Fibroblast of lung (primary cell): Measurements from ENCODE around the gene TRAK1. TPM values are rescaled to one million over a fixed set of nuclear protein-coding genes. Genes with fewer than 3 reads are reported as not detected.

ENCODE experiments used
- DNase-seq, 2 donors: peaks; one replicate each; pipeline versions ENCODE4 v3.0.0 to v3.0.0-alpha.2; 2010; ENCODE audit warnings: low read depth in 2 of 2
- H2AFZ ChIP-seq: 2 replicates; pipeline ENCODE4 v1.5.1; 2012; ENCODE audit warnings: low read length, control low read depth, inconsistent platforms
- H3K27ac ChIP-seq: 2 replicates; pipeline ENCODE4 v1.5.1; 2011; ENCODE audit warnings: low read length, control low read depth; ENCODE audit not compliant: insufficient read depth
- H3K27me3 ChIP-seq: 2 replicates; pipeline ENCODE4 v1.5.1; 2011; ENCODE audit warnings: mild to moderate bottlenecking, low read length; ENCODE audit not compliant: control insufficient read depth, insufficient read depth
- H3K36me3 ChIP-seq: 2 replicates; pipeline ENCODE4 v1.5.1; 2011; ENCODE audit warnings: low read length; ENCODE audit not compliant: control insufficient read depth, insufficient read depth
- H3K4me1 ChIP-seq: 2 replicates; pipeline ENCODE4 v1.5.1; 2011; ENCODE audit warnings: low read length; ENCODE audit not compliant: control insufficient read depth, insufficient read depth; ENCODE audit errors: extremely low read depth
- H3K4me2 ChIP-seq: 2 replicates; pipeline ENCODE4 v1.5.1; 2011; ENCODE audit warnings: low read length, control low read depth; ENCODE audit not compliant: insufficient read depth; ENCODE audit errors: extremely low read depth
- H3K4me3 ChIP-seq, 4 experiments: fragments of 200-600 bp in 1 of 4; sonication (generic) in 1 of 4; replicated peaks in 1 of 4; 2 replicates each; pipeline ENCODE4 v1.5.1; 2011 to 2016; ENCODE audit warnings: low read length in 4 of 4, low read depth in 3 of 4, mild to moderate bottlenecking in 3 of 4, control low read depth in 2 of 4, inconsistent platforms in 1 of 4, mixed read lengths in 1 of 4; ENCODE audit not compliant: insufficient read depth in 1 of 4; ENCODE audit errors: control extremely low read depth in 1 of 4
- H3K79me2 ChIP-seq: 2 replicates; pipeline ENCODE4 v1.5.1; 2012; ENCODE audit warnings: mild to moderate bottlenecking, low read length, inconsistent platforms; ENCODE audit not compliant: control insufficient read depth, insufficient read depth
- H3K9ac ChIP-seq: 2 replicates; pipeline ENCODE4 v1.5.1; 2011; ENCODE audit warnings: mild to moderate bottlenecking, low read length, control low read depth; ENCODE audit not compliant: insufficient read depth
- H3K9me3 ChIP-seq: 2 replicates; pipeline ENCODE4 v1.5.1; 2012; ENCODE audit warnings: low read depth, low read length; ENCODE audit not compliant: control insufficient read depth, insufficient read depth
- H4K20me1 ChIP-seq: 2 replicates; pipeline ENCODE4 v1.5.1; 2011; ENCODE audit warnings: low read length; ENCODE audit not compliant: control insufficient read depth, insufficient read depth; ENCODE audit errors: extremely low read depth
- CTCF ChIP-seq, 2 donors: IDR thresholded peaks in 1 of 2; conservative IDR thresholded peaks in 1 of 2; 1 replicate in 1 of 2; 2 replicates in 1 of 2; pipeline ENCODE4 v1.5.1; 2011 to 2012; ENCODE audit warnings: low read length in 2 of 2, control low read depth in 1 of 2, inconsistent platforms in 1 of 2, low read depth in 1 of 2, mild to moderate bottlenecking in 1 of 2
- EZH2 ChIP-seq: IDR thresholded peaks from 2 replicates; pipeline ENCODE4 v1.5.1; 2012; ENCODE audit warnings: low read length, control low read depth, mild to moderate bottlenecking; ENCODE audit errors: missing control alignments
- polyA plus RNA-seq, 2 donors: library from polyadenylated mRNA; depleted of rRNA in 1 of 2; stranded (reverse) in 1 of 2; unstranded in 1 of 2; fragments of >200 nt; gene quantifications; 2 replicates each; pipeline ENCODE4 v1.2.1, GENCODE V29; 2011 to 2012; ENCODE audit warnings: missing spikeins in 1 of 2
- total RNA-seq: library from RNA; depleted of rRNA; stranded (reverse); fragments of >200 nt; gene quantifications from 2 replicates; pipeline ENCODE4 v1.2.1, GENCODE V29; 2014

The TRAK1 gene
- total and polyA plus RNA-seq, 2 donors (not counting 1 experiment from before 2014, with no cell fraction given): 37.8 to 44.0 TPM

- Histone ChIP-seq H3K27me3 (no peaks in the 10 kb centered on the region), H3K9ac (no peak overlapping the region), H3K9me3 (no peaks in the 10 kb centered on the region), H3K36me3 (peaks cover 5% of the 10 kb centered on the region), H3K4me2 (no peak overlapping the region), H3K27ac (no peak overlapping the region), H3K4me1 (peaks cover 5% of the 10 kb centered on the region), H4K20me1 (no peaks in the 10 kb centered on the region), H2AFZ (no peak overlapping the region), H3K79me2 (peaks cover 13% of the 10 kb centered on the region), H3K4me3 (no peak overlapping the region)
- DNase-seq: peak in 1 of 2 donors; percentile 36
- TF ChIP-seq EZH2: no peak
- TF ChIP-seq CTCF (conservative IDR thresholded peaks at IDR 0.05 in 1 of 2, IDR thresholded peaks at IDR 0.05 in 1 of 2; ENCODE audit: low read depth in 1 of 2, low read length in 2 of 2): no peak
These were observed 849 bp downstream of the TRAK1 start for GRCh38 chr3:42092006-42092405.

- H2AFZ ChIP-seq: no peak overlapping the region
- no peaks in the 10 kb centered on the region for H4K20me1 ChIP-seq
- no peak overlapping the region for H3K27ac ChIP-seq
- TF ChIP-seq EZH2: no peak
- no peak for TF ChIP-seq CTCF (conservative IDR thresholded peaks at IDR 0.05 in 1 of 2, IDR thresholded peaks at IDR 0.05 in 1 of 2; ENCODE audit: low read depth in 1 of 2, low read length in 2 of 2)
- H3K4me3 ChIP-seq: no peak overlapping the region
- peaks cover 15% of the 10 kb centered on the region for H3K79me2 ChIP-seq
- H3K9ac ChIP-seq: no peak overlapping the region
- H3K4me1 ChIP-seq: peaks cover 5% of the 10 kb centered on the region
- DNase-seq: no peak
- H3K27me3 ChIP-seq: no peaks in the 10 kb centered on the region
- no peak overlapping the region for H3K4me2 ChIP-seq
- H3K36me3 ChIP-seq: peaks cover 2% of the 10 kb centered on the region
- H3K9me3 ChIP-seq: no peaks in the 10 kb centered on the region
These were observed 3.0 kb downstream of the TRAK1 start for GRCh38 chr3:42094128-42094527.

GRCh38 chr3:42094691-42095391, 3.7 kb downstream of the TRAK1 start:
- peaks cover 5% of the 10 kb centered on the region for H3K4me1 ChIP-seq
- TF ChIP-seq CTCF (conservative IDR thresholded peaks at IDR 0.05 in 1 of 2, IDR thresholded peaks at IDR 0.05 in 1 of 2; ENCODE audit: low read depth in 1 of 2, low read length in 2 of 2) (no peak), EZH2 (no peak)
- H3K4me2 ChIP-seq: no peak overlapping the region
- no peak overlapping the region for H3K9ac ChIP-seq
- H3K9me3 ChIP-seq: no peaks in the 10 kb centered on the region
- H3K79me2 ChIP-seq: peaks cover 15% of the 10 kb centered on the region
- no peak overlapping the region for H3K4me3 ChIP-seq
- H2AFZ ChIP-seq: no peak overlapping the region
- no peak overlapping the region for H3K27ac ChIP-seq
- no peaks in the 10 kb centered on the region for H3K27me3 ChIP-seq
- no peak for DNase-seq
- H4K20me1 ChIP-seq: no peaks in the 10 kb centered on the region
- peaks cover 2% of the 10 kb centered on the region for H3K36me3 ChIP-seq
